ENCODE data around the gene SSTR5. TPM values are rescaled to one million over a fixed set of nuclear protein-coding genes. Genes with fewer than 3 reads are reported as not detected.

The SSTR5 gene
- total RNA-seq, 1 experiment from 2014 or later = not detected

- in situ Hi-C loops (cut with HindIII; ENCODE audit: low pct_unique_long_range_greater_than_20kb, low sequenced_read_pairs) = no loop called here
- no peak for DNase-seq (ENCODE audit: low read depth, low spot score)
Observed at GRCh38 chr16:1065469-1066128, 6.9 kb upstream of the SSTR5 start.

GRCh38 chr16:1066584-1067172 lies 5.9 kb upstream of the SSTR5 start:
- no peak for DNase-seq (ENCODE audit: low read depth, low spot score)
- in situ Hi-C loops (cut with HindIII; ENCODE audit: low pct_unique_long_range_greater_than_20kb, low sequenced_read_pairs) = no loop called here

DNA sequence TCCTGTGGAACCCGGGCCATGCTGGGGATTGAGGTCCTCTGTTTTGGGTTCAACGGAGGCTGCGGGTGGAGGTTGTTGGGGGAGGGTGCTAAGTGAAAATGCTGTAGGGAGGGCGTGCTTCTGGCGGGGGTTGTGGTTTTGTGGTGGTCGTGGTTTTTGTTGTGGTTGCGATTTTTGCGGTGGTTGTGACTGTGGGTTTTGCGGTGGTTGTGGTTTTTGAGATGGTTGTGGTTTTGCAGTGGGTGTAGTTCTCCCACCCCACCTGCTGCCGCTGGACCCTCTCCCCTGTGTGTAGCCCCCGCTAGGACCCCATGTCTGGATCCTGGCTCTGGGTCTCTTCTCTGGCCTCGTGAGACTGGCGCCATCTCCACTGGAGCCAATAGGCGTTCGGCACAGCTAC lies 4.9 kb upstream of the SSTR5 start:
- no peak for DNase-seq (ENCODE audit: low read depth, low spot score)
- in situ Hi-C loops (cut with HindIII; ENCODE audit: low pct_unique_long_range_greater_than_20kb, low sequenced_read_pairs) = no loop called here

- in situ Hi-C loops (cut with HindIII; ENCODE audit: low pct_unique_long_range_greater_than_20kb, low sequenced_read_pairs) = no loop called here
- no peak for DNase-seq (ENCODE audit: low read depth, low spot score)
Observed at GRCh38 chr16:1068451-1068850, 4.1 kb upstream of the SSTR5 start.

DNA sequence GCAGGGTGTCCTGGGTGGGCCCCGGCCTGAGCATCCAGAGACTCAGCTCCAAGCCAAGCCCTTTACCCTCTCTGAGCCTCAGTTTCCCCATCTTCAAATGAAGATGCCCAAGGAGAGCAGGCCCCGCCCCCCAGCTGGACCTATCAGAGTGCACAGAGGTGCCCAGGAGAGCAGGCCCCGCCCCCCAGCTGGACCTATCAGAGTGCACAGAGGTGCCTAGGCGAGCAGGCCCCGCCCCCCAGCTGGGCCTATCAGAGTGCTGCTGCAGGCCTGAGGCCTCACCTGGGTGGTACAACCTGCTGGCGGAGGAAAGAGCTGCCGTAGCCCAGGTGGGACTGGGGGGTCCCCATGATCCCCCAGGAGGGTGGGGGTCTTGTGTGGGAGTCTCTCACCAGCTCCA lies 3.4 kb upstream of the SSTR5 start:
- in situ Hi-C loops (cut with HindIII; ENCODE audit: low pct_unique_long_range_greater_than_20kb, low sequenced_read_pairs) = no loop called here
- peak; percentile 38 for DNase-seq (ENCODE audit: low read depth, low spot score)

DNA sequence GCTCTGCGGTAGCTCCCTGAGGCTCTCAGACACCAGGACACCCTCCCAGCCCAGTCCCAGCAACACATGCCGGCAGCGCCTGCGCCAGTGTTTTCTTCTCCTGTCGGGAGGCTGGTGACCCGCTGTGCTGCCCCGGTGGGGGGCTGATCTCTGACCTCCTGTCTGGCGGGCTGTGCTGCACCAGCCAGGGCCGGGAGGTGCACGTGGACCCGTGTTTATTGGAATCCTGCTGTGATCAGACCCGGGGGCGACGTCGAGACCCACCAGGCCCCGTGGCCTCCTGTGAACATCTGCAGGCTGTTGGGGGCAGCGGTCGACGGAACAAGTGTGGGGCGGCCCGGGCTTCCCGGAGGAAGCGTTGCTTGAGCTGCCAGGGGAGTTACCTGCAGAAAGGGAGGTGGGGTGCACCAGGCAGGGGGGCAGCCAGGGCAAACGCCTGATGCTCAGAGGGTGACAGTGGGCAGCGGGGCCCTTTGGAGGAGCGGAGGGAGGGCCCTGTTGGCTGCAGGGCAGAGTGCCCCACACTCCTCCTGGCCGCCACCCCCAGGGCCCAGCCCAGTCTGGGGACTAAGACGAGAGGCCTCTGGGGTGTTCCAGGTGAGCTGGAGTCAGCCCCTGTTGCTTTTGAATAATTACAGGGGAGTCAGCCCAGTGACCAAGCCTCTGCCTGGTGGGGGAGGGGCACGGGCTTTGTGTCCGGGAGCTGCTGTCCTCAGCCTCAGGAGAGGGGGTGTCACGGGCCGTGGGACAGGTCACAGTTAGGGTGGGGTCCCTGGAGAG lies 2.3 kb upstream of the SSTR5 start:
- no peak for DNase-seq (ENCODE audit: low read depth, low spot score)
- in situ Hi-C loops (cut with HindIII; ENCODE audit: low pct_unique_long_range_greater_than_20kb, low sequenced_read_pairs) = no loop called here

DNA sequence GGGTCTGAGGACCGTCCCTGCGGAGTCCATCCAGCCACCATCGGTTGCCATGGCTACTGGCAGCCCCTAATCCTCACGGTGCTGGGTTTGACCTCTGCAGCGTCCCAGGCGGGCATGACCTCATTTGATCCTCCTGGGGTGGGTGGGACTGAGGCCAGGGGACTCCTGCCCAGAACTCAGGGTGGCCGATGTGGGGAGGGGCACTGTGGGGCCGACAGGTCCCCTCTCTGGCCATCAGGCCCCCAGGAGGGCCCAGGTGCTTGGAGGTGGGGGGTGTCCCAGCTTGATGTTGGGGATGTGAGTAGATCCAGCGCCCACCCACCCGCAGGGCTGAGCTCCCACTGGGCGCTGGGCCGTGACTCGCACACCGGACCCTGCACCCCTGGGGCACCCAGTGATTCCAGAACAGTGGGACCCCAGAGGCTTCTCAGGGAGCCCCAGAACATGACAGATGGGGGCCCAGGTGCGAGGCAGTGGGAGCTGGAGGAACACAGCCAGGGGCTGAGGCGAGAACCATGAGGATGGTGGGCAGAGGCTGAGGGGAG lies 1.6 kb upstream of the SSTR5 start:
- DNase-seq (ENCODE audit: low read depth, low spot score) = no peak
- in situ Hi-C loops (cut with HindIII; ENCODE audit: low pct_unique_long_range_greater_than_20kb, low sequenced_read_pairs) = no loop called here

DNA sequence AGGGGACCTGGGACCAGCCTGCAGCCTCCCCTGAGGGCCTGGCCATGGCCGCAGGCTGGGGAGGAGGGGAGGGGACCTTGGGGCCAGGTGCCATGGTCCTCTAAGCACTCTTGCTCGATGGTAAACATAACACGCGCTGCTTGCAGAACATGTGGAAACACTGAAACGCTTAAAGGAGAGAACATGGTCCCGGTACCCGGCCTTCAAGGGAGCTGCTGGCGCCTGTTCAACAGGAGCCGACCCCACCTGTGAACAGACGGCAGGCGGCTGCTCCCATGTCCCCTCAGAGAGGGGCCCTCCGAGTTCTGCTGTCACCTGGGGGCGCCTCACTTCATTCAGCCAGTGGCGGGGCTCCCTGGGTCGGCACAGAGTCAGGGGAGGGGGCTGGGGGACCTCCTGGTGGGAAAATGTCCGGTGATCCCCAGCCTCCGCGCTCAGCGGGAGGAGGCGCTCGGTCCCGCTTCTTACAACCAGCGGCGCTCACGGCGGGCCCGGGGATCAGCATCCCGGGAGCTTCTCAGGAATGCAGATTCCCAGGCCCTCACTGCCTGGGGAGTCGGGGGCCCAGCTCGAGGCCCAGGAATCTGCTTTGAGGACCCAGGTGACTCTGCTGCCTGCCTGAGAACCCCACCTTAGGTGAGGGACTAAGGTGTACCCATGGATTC lies 854 bp upstream of the SSTR5 start:
- in situ Hi-C loops (cut with HindIII; ENCODE audit: low pct_unique_long_range_greater_than_20kb, low sequenced_read_pairs) = no loop called here

DNA sequence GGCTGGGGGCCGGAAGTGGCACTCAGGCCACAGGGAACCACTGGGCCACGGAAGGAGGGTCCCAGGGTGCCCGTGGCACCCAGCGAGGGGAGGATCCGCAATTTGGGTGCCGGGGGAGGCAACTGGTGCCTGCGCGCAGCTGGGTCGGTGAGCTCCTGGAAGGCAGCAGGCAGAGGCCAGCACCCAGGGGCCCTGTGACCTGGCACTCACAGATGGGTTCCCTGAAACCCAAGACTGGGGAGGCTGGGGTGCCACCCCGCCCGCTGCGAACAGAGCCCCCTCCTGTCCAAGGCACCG lies 663 bp downstream of the SSTR5 start:
- in situ Hi-C loops (cut with HindIII; ENCODE audit: low pct_unique_long_range_greater_than_20kb, low sequenced_read_pairs) = no loop called here
- DNase-seq (ENCODE audit: low read depth, low spot score) = no peak

More for the DNA sequence above, 854 bp upstream of the SSTR5 start:
- DNase-seq (ENCODE audit: low read depth, low spot score) = no peak

- in situ Hi-C loops (cut with HindIII; ENCODE audit: low pct_unique_long_range_greater_than_20kb, low sequenced_read_pairs) = no loop called here
Observed at GRCh38 chr16:1073566-1074378, 1.2 kb downstream of the SSTR5 start.

GRCh38 chr16:1074379-1074649 lies 1.8 kb downstream of the SSTR5 start:
- in situ Hi-C loops (cut with HindIII; ENCODE audit: low pct_unique_long_range_greater_than_20kb, low sequenced_read_pairs) = no loop called here
- DNase-seq (ENCODE audit: low read depth, low spot score) = no peak

More at GRCh38 chr16:1073566-1074378, 1.2 kb downstream of the SSTR5 start:
- no peak for DNase-seq (ENCODE audit: low read depth, low spot score)

- in situ Hi-C loops (cut with HindIII; ENCODE audit: low pct_unique_long_range_greater_than_20kb, low sequenced_read_pairs) = no loop called here
- DNase-seq (ENCODE audit: low read depth, low spot score) = peak; percentile 28
Observed at GRCh38 chr16:1075546-1075945, 3.0 kb downstream of the SSTR5 start.

DNA sequence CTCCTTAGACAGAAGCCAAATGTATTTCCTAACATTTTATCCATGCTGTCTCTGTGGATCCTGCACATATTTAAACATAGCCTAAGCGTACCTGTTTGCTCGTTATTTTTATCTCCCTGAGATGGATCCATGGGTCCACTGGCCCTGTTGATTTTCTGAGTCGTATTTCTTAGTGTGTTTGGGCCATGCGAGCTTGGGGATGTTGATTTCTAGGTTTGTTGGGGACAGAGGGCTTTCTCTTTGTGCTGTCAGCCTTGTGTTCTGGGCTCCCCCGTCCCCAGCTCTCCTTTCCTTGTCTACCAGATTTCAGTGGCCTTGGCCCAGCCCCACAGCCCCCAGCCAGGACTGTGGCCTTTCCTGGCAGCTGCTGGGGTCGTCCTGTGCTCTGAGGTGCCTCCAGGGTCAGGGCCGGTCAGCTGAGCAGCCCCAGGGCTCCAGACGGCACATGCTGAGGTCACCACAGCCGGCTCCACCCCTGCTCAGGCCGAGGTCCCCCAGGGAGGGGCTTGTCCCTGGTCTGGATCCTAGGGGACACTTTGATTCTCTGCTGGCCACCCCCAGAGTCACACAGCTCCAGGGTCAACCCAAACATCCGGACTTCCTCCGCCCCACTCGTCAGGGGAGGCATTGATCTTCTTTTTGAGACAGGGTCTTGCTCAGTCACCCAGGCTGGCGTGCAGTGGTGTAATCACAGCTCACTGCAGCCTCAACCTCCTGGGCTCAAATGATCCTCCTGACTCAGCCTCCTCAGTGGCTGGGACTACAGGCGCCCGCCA lies 4.4 kb downstream of the SSTR5 start:
- in situ Hi-C loops (cut with HindIII; ENCODE audit: low pct_unique_long_range_greater_than_20kb, low sequenced_read_pairs) = no loop called here
- no peak for DNase-seq (ENCODE audit: low read depth, low spot score)

DNA sequence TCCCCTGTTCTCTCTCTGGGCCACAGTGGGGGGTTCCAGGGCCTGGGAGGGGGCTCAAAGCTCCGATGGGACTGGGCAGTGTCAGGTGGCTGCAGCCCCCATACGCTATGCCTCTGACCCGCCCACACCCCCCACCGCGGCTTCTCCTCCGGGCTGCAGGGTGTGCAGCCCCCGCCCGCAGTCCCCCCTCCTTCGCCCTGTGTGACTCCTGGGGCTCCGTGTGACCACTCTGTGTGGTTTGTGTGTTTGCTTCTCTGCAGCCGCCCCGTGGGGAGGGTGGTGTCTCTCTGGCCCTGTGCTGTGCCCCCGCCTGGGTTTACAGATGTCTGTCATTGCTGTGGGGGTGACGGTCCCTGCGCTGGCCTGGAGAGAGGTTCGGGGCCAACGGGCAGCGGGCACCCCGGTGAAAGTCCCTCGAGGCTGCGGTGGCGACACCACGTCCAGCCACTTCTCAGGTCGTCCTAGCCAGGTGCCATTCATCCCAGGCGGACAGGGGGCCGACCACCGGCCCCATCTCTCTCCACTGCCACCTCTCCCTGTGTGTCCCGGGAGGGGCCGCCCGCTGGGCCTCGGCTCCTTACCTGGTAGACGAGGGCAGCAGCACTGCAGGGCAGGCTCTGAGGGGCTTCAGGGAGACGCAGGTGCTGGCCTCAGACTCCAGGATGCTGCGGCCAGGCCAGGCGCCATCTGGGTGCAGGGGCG lies 5.5 kb downstream of the SSTR5 start:
- DNase-seq (ENCODE audit: low read depth, low spot score) = no peak
- in situ Hi-C loops (cut with HindIII; ENCODE audit: low pct_unique_long_range_greater_than_20kb, low sequenced_read_pairs) = no loop called here

DNA sequence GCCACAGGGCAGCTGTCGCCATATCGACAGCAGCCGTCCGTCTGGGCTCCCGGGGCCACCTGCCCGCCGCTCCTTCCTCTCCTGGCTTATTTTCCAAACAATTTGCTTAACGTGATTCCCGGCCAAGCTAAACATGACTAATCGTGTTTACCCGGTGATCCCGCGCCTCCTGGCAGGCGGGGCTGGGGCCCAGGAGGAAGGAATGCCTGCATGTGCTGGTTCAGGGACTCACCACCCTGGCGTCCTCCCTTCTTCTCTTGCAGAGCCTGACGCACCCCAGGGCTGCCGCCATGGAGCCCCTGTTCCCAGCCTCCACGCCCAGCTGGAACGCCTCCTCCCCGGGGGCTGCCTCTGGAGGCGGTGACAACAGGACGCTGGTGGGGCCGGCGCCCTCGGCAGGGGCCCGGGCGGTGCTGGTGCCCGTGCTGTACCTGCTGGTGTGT lies 6.1 kb downstream of the SSTR5 start:
- DNase-seq (ENCODE audit: low read depth, low spot score) = no peak
- in situ Hi-C loops (cut with HindIII; ENCODE audit: low pct_unique_long_range_greater_than_20kb, low sequenced_read_pairs) = no loop called here

- in situ Hi-C loops (cut with HindIII; ENCODE audit: low pct_unique_long_range_greater_than_20kb, low sequenced_read_pairs) = no loop called here
- DNase-seq (ENCODE audit: low read depth, low spot score) = no peak
Observed at GRCh38 chr16:1079341-1079740, 6.8 kb downstream of the SSTR5 start.
